Stimulated activated memory B cell treated with anti-CD40 and anti-IgM and Interleukin-4, amounts not matched to agents 10 μg/mL and 1 μg/mL and 100 μg/mL, for 72 hours (primary cell): Measurements from ENCODE around the gene EDA.

Experiments used
- ATAC-seq: fragments of 150-1000 bp; cut with Tn5 transposase; 2 replicates; pipeline ENCODE4 v1.10.0; 2021
- H3K27ac Mint-ChIP-seq: one replicate; pipeline ENCODE4 v1.8.0; 2022; ENCODE audit warnings: mild to moderate bottlenecking, mixed read lengths
- H3K27me3 Mint-ChIP-seq: one replicate; pipeline ENCODE4 v1.8.0; 2022; ENCODE audit warnings: mixed read lengths
- H3K36me3 Mint-ChIP-seq: one replicate; pipeline ENCODE4 v1.8.0; 2022; ENCODE audit warnings: mixed read lengths
- H3K4me1 Mint-ChIP-seq: one replicate; pipeline ENCODE4 v1.8.0; 2022; ENCODE audit warnings: mixed read lengths
- H3K4me3 Mint-ChIP-seq: one replicate; pipeline ENCODE4 v1.8.0; 2022; ENCODE audit warnings: mild to moderate bottlenecking, moderate library complexity, mixed read lengths
- H3K9me3 Mint-ChIP-seq: one replicate; pipeline ENCODE4 v1.8.0; 2022; ENCODE audit warnings: mixed read lengths

Gene EDA

DNA sequence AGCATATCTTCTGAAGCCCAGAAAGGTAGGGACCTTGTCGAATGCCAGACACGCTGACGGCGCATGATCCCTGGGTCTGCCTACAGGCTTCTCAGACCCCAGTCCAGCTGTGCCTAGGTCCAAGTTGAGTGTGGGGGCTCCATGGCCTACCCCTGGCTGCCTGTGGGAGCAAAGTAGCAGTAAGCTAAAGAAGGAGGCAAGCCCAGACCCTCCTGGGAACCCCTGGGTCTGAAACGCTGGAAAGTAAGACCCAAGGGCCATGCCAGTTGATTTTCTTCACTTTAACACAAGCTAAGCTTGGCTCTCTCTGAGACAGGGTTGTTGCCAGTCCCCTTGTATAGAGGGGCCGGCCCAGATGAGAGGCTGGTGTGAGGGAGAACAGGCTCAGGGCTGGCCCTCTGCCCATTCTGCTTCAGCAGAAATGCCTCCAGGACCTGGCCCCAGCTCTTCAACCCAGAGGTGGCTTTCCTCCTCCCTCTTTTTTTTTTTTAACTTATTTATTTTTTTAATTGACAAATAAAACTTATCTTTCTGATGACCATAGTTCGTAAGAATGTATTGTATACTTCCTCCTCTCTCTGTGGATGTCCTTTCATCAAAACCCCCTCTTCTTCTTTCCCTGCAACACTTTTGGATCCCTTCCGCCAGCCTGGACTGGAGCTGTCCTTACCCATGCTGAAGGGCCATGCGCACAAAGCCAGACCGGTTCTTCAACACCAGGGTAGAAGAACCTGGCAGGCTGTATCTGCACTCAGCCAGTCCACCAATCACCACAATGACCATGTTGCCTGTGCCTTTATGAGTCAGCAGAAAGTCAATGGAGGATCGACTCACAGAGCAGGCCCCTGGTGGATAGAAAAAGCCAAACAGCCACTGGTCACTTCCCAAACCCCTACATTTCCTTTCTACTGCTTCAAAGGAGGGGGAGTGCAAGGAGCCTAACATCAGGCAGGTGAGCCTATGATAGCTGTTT is 426.8 kb downstream of the EDA start:
- Mint-ChIP-seq H3K4me1 (no peaks in the 10 kb centered on the region), H3K9me3 (no peaks in the 10 kb centered on the region), H3K4me3 (no peak overlapping the region), H3K27me3 (peaks cover 9% of the 10 kb centered on the region), H3K36me3 (no peaks in the 10 kb centered on the region), H3K27ac (no peak overlapping the region)
- ATAC-seq, result no peak

DNA sequence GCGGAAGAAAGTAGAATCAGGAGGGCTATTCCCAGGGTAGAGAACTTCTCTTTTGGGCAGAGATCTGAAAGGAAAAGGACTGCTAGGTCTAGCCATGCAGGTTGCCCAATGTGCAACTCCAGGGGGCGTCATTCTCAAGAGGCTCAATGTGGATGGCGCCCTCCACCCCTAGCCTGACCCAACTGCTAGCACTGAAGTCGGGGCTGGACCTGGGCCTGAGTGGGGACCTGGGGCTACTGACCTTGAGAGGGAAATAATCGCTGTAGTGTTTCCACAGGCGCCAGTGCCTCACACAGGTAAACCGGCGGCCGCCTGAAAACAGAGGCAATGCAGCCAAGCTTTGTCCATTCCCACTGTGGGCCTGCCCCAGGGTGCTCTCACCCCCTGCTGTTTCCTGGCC is 427.8 kb downstream of the EDA start:
- H3K36me3 Mint-ChIP-seq, result no peaks in the 10 kb centered on the region
- no peak for ATAC-seq
- no peak overlapping the region for H3K27ac Mint-ChIP-seq
- H3K4me3 Mint-ChIP-seq, result no peak overlapping the region
- H3K4me1 Mint-ChIP-seq, result no peaks in the 10 kb centered on the region
- H3K27me3 Mint-ChIP-seq, result peaks cover 19% of the 10 kb centered on the region
- H3K9me3 Mint-ChIP-seq, result no peaks in the 10 kb centered on the region

- no peak for ATAC-seq
- peaks cover 22% of the 10 kb centered on the region for H3K27me3 Mint-ChIP-seq
- no peaks in the 10 kb centered on the region for H3K36me3 Mint-ChIP-seq
- no peaks in the 10 kb centered on the region for H3K4me1 Mint-ChIP-seq
- no peak overlapping the region for H3K27ac Mint-ChIP-seq
- no peak overlapping the region for H3K4me3 Mint-ChIP-seq
- H3K9me3 Mint-ChIP-seq, result no peaks in the 10 kb centered on the region
Measured at GRCh38 chrX:70044541-70045245, 428.8 kb downstream of the EDA start.

DNA sequence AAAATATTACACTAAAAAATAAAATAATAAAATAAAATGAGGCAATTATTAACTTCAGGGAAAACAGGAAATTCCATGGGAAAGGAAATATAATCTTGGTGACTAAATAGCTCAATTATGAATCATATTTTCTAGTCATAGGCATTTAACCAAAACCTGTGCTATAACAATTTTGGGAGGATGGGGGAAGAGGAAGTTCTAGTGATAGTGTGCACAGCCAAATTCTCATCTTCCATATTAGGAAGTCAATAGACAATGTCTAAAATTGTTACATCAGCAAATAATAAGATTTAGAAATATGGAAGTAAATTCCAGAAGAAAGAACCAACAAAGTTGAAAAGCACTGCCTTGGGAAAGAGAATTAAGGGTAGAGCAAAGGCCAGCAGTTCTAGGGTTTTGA is 431.1 kb downstream of the EDA start:
- ATAC-seq, result no peak
- H3K4me1 Mint-ChIP-seq, result no peaks in the 10 kb centered on the region
- no peaks in the 10 kb centered on the region for H3K36me3 Mint-ChIP-seq
- no peak overlapping the region for H3K4me3 Mint-ChIP-seq
- H3K9me3 Mint-ChIP-seq, result no peaks in the 10 kb centered on the region
- no peak overlapping the region for H3K27ac Mint-ChIP-seq
- peaks cover 30% of the 10 kb centered on the region for H3K27me3 Mint-ChIP-seq

- Mint-ChIP-seq H3K4me3 (no peak overlapping the region), H3K36me3 (no peaks in the 10 kb centered on the region), H3K4me1 (no peaks in the 10 kb centered on the region)
Measured at GRCh38 chrX:70049406-70049805, 433.5 kb downstream of the EDA start.

DNA sequence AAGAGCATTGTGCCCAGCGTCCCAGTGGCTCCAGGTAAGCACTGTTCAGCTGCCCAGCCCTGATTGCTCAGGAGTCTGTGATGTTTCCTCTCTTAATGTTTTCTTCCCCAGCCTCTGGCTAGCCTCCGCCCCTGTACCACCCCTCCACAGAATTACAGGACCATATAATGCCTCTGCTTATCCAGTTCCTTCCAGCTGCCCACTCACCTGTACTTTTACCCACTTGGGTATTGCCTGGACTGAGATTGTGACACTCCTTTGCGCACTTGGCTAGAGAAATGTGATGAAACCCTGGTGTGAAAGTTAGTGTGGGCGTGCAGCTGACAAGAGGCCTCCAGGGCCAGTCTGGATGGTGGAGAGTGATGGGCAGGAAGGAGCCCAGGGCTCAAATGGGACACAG is 434.0 kb downstream of the EDA start, which contains the start of gene AWAT2:
Gene AWAT2, minus strand, starts transcription at position 14 of the 400 bp plus-strand sequence. Its CDS starts 6 bp downstream, at position 8.
- H3K9me3 Mint-ChIP-seq, result no peaks in the 10 kb centered on the region
- H3K27ac Mint-ChIP-seq, result no peak within 1 kb of the TSS
- no peaks in the 10 kb centered on the region for H3K36me3 Mint-ChIP-seq
- ATAC-seq, result no peak
- no peak within 1 kb of the TSS for H3K4me3 Mint-ChIP-seq
- H3K27me3 Mint-ChIP-seq, result peaks cover 31% of the 10 kb centered on the region
- no peaks in the 10 kb centered on the region for H3K4me1 Mint-ChIP-seq

More at GRCh38 chrX:70049406-70049805, 433.5 kb downstream of the EDA start:
- H3K27me3 Mint-ChIP-seq, result peaks cover 37% of the 10 kb centered on the region
- ATAC-seq, result no peak
- no peaks in the 10 kb centered on the region for H3K9me3 Mint-ChIP-seq
- H3K27ac Mint-ChIP-seq, result no peak overlapping the region

DNA sequence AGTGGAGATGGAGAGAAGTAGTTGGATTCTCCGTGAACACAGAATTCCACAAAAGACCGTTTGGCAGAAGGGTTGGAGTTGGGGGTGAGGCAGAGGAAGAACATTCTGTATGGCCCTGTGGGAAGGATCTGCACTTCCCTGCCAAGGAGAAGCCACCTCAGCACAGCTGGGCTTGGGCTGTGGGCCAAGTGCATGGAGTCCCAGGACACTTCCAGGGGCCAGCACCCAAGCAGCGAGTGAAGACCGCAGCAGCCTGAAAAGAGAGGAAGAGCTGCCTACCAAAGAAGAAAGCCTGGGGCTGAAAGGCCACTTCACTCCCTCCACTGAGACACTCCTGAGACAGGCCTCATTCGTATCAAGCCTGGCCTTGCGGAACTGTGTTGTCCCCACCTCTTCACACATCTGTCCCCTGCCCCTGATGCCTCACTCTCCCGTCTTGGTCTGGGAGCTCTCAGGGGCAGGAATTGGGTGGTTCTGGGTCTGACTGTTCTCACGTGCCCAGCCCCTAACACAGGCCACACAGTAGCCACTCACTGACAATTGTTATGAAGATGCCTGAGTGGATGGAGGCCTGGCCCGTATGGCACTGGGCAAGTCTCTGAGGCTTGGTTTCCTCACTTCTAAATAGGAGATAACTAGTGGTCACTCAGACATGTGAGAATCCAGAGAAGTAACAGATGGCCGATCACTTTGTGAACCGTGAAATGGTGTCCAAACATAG is 437.1 kb downstream of the EDA start:
- no peak overlapping the region for H3K4me3 Mint-ChIP-seq
- no peak for ATAC-seq
- H3K4me1 Mint-ChIP-seq, result no peaks in the 10 kb centered on the region
- H3K36me3 Mint-ChIP-seq, result no peaks in the 10 kb centered on the region
- peaks cover 24% of the 10 kb centered on the region for H3K27me3 Mint-ChIP-seq
- no peak overlapping the region for H3K27ac Mint-ChIP-seq
- H3K9me3 Mint-ChIP-seq, result no peaks in the 10 kb centered on the region

- no peak for ATAC-seq
- Mint-ChIP-seq H3K4me3 (no peak overlapping the region), H3K27me3 (peaks cover 17% of the 10 kb centered on the region), H3K36me3 (no peaks in the 10 kb centered on the region), H3K4me1 (no peaks in the 10 kb centered on the region), H3K9me3 (no peaks in the 10 kb centered on the region), H3K27ac (no peak overlapping the region)
Measured at GRCh38 chrX:70054391-70054790, 438.5 kb downstream of the EDA start.

DNA sequence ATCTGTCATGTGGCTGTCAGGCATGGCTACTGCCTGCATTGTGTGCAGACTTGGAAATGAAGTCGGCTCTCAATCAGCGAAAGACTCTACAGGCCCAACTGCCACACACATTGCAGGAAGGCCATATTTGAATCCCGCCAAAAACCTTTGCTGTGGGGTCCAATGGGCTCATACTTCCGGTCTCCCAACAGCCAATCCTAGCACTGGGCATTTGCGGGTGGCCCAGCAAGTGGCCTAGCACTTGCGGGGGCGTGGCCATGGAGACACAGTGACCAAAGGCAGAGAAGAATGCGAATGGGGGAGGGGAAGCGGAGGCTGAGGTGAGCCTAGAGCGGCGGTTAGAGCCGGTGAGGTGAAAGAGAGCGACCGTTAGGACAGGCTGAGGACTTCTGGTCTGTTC is 446.2 kb downstream of the EDA start, which contains the start of gene OTUD6A:
Gene OTUD6A, plus strand, starts transcription at position 382 of the 400 bp plus-strand sequence. CDS start 68 bp downstream, outside the sequence.
- Mint-ChIP-seq H3K4me3 (no peak within 1 kb of the TSS), H3K36me3 (no peaks in the 10 kb centered on the region), H3K9me3 (peaks cover 2% of the 10 kb centered on the region), H3K4me1 (no peaks in the 10 kb centered on the region), H3K27ac (no peak within 1 kb of the TSS), H3K27me3 (peaks cover 22% of the 10 kb centered on the region)
- ATAC-seq, result no peak

DNA sequence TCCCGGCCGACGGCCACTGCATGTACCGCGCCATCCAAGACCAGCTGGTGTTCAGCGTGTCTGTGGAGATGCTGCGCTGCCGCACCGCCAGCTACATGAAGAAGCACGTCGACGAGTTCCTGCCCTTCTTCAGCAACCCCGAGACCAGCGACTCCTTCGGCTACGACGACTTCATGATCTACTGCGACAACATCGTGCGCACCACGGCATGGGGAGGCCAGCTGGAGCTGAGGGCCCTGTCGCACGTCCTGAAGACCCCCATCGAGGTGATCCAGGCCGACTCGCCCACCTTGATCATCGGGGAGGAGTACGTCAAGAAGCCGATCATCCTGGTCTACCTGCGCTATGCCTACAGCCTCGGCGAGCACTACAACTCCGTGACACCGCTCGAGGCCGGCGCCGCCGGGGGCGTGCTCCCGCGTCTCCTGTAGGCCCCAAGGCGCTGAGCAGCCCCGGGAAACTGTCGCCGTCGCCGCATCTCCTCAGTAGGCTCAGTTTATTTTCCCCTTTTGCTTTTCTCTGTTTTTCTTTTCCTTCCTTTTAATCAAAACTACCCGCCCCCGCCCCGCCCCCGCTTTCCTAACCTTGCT is 447.1 kb downstream of the EDA start:
- H3K27ac Mint-ChIP-seq, result no peak overlapping the region
- no peaks in the 10 kb centered on the region for H3K4me1 Mint-ChIP-seq
- no peak overlapping the region for H3K4me3 Mint-ChIP-seq
- H3K36me3 Mint-ChIP-seq, result no peaks in the 10 kb centered on the region
- peaks cover 24% of the 10 kb centered on the region for H3K27me3 Mint-ChIP-seq
- ATAC-seq, result no peak
- peaks cover 2% of the 10 kb centered on the region for H3K9me3 Mint-ChIP-seq

DNA sequence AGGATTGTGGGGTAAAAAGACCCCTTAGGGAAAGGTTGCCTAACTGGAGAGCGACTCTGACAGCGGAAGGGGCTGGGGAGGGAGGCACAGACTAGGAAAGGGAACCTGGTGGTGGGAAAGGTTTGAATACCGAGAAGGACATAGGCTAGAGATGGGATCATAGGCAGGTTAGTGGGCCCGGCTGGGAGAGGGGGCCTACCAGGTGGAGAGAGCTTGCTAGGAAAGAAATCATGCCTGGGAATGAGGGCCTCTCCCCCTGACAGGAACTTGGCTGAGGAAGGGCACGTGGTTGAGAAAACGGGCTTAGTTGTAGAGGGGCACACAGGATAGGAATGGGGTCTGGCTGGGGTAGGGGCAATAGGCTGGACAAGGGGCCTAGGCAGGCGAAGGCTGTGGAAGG is 450.7 kb downstream of the EDA start:
- Mint-ChIP-seq H3K4me3 (no peak overlapping the region), H3K27ac (no peak overlapping the region), H3K36me3 (no peaks in the 10 kb centered on the region), H3K9me3 (peaks cover 2% of the 10 kb centered on the region), H3K4me1 (no peaks in the 10 kb centered on the region), H3K27me3 (peaks cover 24% of the 10 kb centered on the region)
- ATAC-seq, result no peak

GRCh38 chrX:70079297-70079696 is 463.4 kb downstream of the EDA start:
- H3K36me3 Mint-ChIP-seq, result no peaks in the 10 kb centered on the region
- H3K4me1 Mint-ChIP-seq, result no peaks in the 10 kb centered on the region
- no peak overlapping the region for H3K27ac Mint-ChIP-seq
- no peak for ATAC-seq
- H3K27me3 Mint-ChIP-seq, result peaks cover 9% of the 10 kb centered on the region
- H3K9me3 Mint-ChIP-seq, result peaks cover 2% of the 10 kb centered on the region
- H3K4me3 Mint-ChIP-seq, result no peak overlapping the region

DNA sequence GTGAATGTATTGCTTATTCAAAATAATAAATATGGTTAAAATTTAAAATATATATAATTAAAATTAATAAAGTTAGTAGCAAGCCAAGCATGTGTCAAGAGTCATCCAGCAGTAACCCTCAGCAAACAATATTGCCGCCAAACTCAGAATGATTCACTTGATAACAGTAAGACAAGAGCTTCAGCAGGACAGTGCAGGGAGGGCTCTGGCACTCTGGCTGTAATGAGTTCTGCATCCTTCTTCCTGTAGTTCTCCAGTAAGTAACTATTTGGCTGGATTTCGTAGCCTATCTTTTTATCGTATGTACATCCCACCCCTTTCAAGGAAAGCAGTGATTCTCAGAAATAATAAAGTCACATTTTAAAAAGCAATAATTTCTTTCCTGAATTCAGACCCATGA is 464.0 kb downstream of the EDA start:
- Mint-ChIP-seq H3K27ac (no peak overlapping the region), H3K4me3 (no peak overlapping the region), H3K27me3 (peaks cover 9% of the 10 kb centered on the region), H3K4me1 (no peaks in the 10 kb centered on the region), H3K36me3 (no peaks in the 10 kb centered on the region), H3K9me3 (peaks cover 2% of the 10 kb centered on the region)
- no peak for ATAC-seq

DNA sequence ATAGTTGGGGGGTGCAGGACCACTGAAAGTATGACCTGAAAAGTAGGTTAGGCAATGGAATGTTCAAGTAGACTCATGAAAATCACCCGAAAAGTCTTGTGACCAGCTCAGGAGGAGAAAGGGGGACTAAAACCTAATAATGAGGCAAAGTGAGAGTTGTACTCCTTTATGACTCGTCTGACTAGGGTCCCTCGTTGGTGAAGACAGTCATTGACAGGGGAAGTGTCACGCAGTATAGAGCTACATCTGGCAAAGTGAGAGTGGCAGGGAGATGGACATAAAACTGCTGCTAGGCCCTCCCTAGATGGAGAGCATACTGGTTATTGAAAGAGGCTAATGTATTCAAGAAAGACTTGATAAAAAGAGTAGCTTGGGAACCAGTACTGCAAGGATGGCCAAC is 466.8 kb downstream of the EDA start:
- ATAC-seq, result no peak
- Mint-ChIP-seq H3K36me3 (no peaks in the 10 kb centered on the region), H3K27ac (no peak overlapping the region), H3K27me3 (peaks cover 9% of the 10 kb centered on the region), H3K9me3 (no peaks in the 10 kb centered on the region), H3K4me1 (no peaks in the 10 kb centered on the region), H3K4me3 (no peak overlapping the region)
